ENCODE results near the gene LACTB. TPM values are rescaled to one million over a fixed set of nuclear protein-coding genes. Genes with fewer than 3 reads are reported as not detected.
A peak's percentile ranks its signal among the peaks of the same experiment; 100 is the strongest.

Gene LACTB
- total RNA-seq, 1 experiment from 2014 or later: 11.2 TPM

- Histone ChIP-seq H3F3A (ENCODE audit: low read length, unreplicated experiment) (no peaks in the 10 kb centered on the region), H3K4me1 (ENCODE audit: insufficient read depth, low read length) (peaks cover 5% of the 10 kb centered on the region; the same call in 1 of the 2 replicates), H3K9me3 (ENCODE audit: low read length) (no peaks in the 10 kb centered on the region), H2AFZ (ENCODE audit: low read length) (0 out of 2 replicates have a peak overlapping the region, but pooled peaks have one; percentile 11), H3K9me2 (replicated peaks; ENCODE audit: low read length) (no peaks in the 10 kb centered on the region), H3K9ac (ENCODE audit: low read length) (no peak overlapping the region), H3K79me2 (ENCODE audit: low read length) (no peaks in the 10 kb centered on the region), H3K36me3 (ENCODE audit: low read depth, low read length) (no peaks in the 10 kb centered on the region), H3K27ac (ENCODE audit: low read length) (no peak overlapping the region), H3K4me2 (ENCODE audit: low read length) (no peak overlapping the region), H3K27me3 (ENCODE audit: low read length) (no peaks in the 10 kb centered on the region), H4K20me1 (ENCODE audit: low read length) (no peaks in the 10 kb centered on the region), H3K4me3 (ENCODE audit: low read length) (no peak overlapping the region)
- intact Hi-C loops (cut with micrococcal nuclease): no loop called here
- no peak for ATAC-seq
- CTCF ChIA-PET: interaction anchor here (1.2 kb wide), 1 partner anchor 41 kb away, joined by 4 read pairs; no protein-coding TSS in a partner anchor
- POLR2A ChIA-PET (ENCODE audit: unreplicated experiment): no interaction called here
- TF ChIP-seq CTCF (conservative IDR thresholded peaks at IDR 0.05; ENCODE audit: low read depth, low read length) (no peak), EZH2phosphoT487 (IDR thresholded peaks at IDR 0.05; ENCODE audit: borderline replicate concordance, low read length) (no peak), EZH2 (IDR thresholded peaks at IDR 0.05; ENCODE audit: low read length, unreplicated experiment) (no peak)
- DNase-seq: no peak
- BruUV-seq (replicated peaks): no TSS peak
Measured at GRCh38 chr15:63088533-63089245, 33.0 kb upstream of the LACTB start.

GRCh38 chr15:63089260-63090043, 32.2 kb upstream of the LACTB start:
- Histone ChIP-seq H3K4me1 (ENCODE audit: insufficient read depth, low read length) (peaks cover 5% of the 10 kb centered on the region; the same call in 1 of the 2 replicates), H3K9ac (ENCODE audit: low read length) (no peak overlapping the region), H3K27me3 (ENCODE audit: low read length) (no peaks in the 10 kb centered on the region), H3K9me2 (replicated peaks; ENCODE audit: low read length) (no peaks in the 10 kb centered on the region), H3K9me3 (ENCODE audit: low read length) (no peaks in the 10 kb centered on the region), H3F3A (ENCODE audit: low read length, unreplicated experiment) (no peaks in the 10 kb centered on the region), H3K4me2 (ENCODE audit: low read length) (no peak overlapping the region), H3K4me3 (ENCODE audit: low read length) (no peak overlapping the region), H2AFZ (ENCODE audit: low read length) (0 out of 2 replicates have a peak overlapping the region, but pooled peaks have one; percentile 11), H3K27ac (ENCODE audit: low read length) (no peak overlapping the region), H4K20me1 (ENCODE audit: low read length) (no peaks in the 10 kb centered on the region), H3K36me3 (ENCODE audit: low read depth, low read length) (no peaks in the 10 kb centered on the region), H3K79me2 (ENCODE audit: low read length) (no peaks in the 10 kb centered on the region)
- BruUV-seq (replicated peaks): no TSS peak
- TF ChIP-seq CTCF (conservative IDR thresholded peaks at IDR 0.05; ENCODE audit: low read depth, low read length) (no peak), EZH2 (IDR thresholded peaks at IDR 0.05; ENCODE audit: low read length, unreplicated experiment) (no peak)
- peak; percentile 34 for DNase-seq
- intact Hi-C loops (cut with micrococcal nuclease): no loop called here
- ChIA-PET POLR2A (ENCODE audit: unreplicated experiment) (no interaction called here), CTCF (interaction anchor here (1.2 kb wide), 1 partner anchor 42 kb away, joined by 4 read pairs; no protein-coding TSS in a partner anchor)
- peak; percentile 58 for ATAC-seq
